Measurements from ENCODE around the gene ETNK2.
"Not testable (repeated sequence)": the region's sequence is repeated elsewhere in the genome, so short reads cannot be mapped to it uniquely, and the experiment has no call there.

Gene ETNK2

GRCh38 chr1:204092632-204093420 is 59.0 kb downstream of the ETNK2 start:
- no peak for DNase-seq (ENCODE audit: low spot score in 2 of 2)
- Mint-ChIP-seq H3K27me3 (no peaks in the 10 kb centered on the region), H3K4me1 (peaks cover 31% of the 10 kb centered on the region), H3K9me3 (no peaks in the 10 kb centered on the region), H3K4me3 (no peak overlapping the region), H3K36me3 (ENCODE audit: insufficient read depth) (no peaks in the 10 kb centered on the region), H3K27ac (ENCODE audit: low read depth) (no peak overlapping the region)
- ATAC-seq (replicated peaks; ENCODE audit: extremely low read depth, poor library complexity, severe bottlenecking): no peak

- Mint-ChIP-seq H3K27ac (ENCODE audit: low read depth) (peak overlapping the region; percentile 16), H3K9me3 (no peaks in the 10 kb centered on the region), H3K36me3 (ENCODE audit: insufficient read depth) (no peaks in the 10 kb centered on the region), H3K4me1 (peaks cover 36% of the 10 kb centered on the region), H3K4me3 (no peak overlapping the region), H3K27me3 (no peaks in the 10 kb centered on the region)
- ATAC-seq (replicated peaks; ENCODE audit: extremely low read depth, poor library complexity, severe bottlenecking): no peak
- no peak for DNase-seq (ENCODE audit: low spot score in 2 of 2)
Observed at GRCh38 chr1:204091787-204092312, 60.0 kb downstream of the ETNK2 start.

- peaks cover 36% of the 10 kb centered on the region for H3K4me1 Mint-ChIP-seq
- ATAC-seq (replicated peaks; ENCODE audit: extremely low read depth, poor library complexity, severe bottlenecking) (no peak), DNase-seq (ENCODE audit: low spot score in 2 of 2) (no peak)
- H3K36me3 Mint-ChIP-seq (ENCODE audit: insufficient read depth): no peaks in the 10 kb centered on the region
- no peaks in the 10 kb centered on the region for H3K27me3 Mint-ChIP-seq
- H3K9me3 Mint-ChIP-seq: no peaks in the 10 kb centered on the region
- H3K27ac Mint-ChIP-seq (ENCODE audit: low read depth): peak overlapping the region; percentile 16
- no peak overlapping the region for H3K4me3 Mint-ChIP-seq
Observed at GRCh38 chr1:204091066-204091465, 60.8 kb downstream of the ETNK2 start.

DNA sequence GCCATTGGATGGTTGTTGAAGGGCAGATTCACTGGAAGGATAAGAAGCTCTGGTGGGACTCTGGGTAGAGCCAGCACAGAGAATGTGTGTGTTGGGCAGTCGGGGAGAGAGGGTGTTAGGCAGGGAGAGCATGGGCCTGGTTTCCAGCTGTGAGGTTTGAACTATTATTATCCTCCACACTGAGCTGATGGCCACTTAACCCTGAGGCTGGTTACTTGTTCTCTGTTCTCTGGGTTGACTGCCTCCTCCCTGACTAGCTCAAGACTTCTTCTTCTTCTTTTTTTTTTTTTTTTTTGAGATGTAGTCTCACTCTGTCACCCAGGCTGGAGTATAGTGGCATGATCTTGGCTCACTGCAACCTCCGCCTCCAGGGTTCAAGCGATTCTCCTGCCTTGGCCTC is 61.7 kb downstream of the ETNK2 start:
- H3K9me3 Mint-ChIP-seq; ATAC-seq (replicated peaks; ENCODE audit: extremely low read depth, poor library complexity, severe bottlenecking); H3K27me3 Mint-ChIP-seq; H3K4me3 Mint-ChIP-seq; H3K36me3 Mint-ChIP-seq (ENCODE audit: insufficient read depth); DNase-seq (ENCODE audit: low spot score in 2 of 2): not testable (repeated sequence)
- Mint-ChIP-seq H3K27ac (ENCODE audit: low read depth) (peak overlapping the region; percentile 57), H3K4me1 (peaks cover 41% of the 10 kb centered on the region)

DNA sequence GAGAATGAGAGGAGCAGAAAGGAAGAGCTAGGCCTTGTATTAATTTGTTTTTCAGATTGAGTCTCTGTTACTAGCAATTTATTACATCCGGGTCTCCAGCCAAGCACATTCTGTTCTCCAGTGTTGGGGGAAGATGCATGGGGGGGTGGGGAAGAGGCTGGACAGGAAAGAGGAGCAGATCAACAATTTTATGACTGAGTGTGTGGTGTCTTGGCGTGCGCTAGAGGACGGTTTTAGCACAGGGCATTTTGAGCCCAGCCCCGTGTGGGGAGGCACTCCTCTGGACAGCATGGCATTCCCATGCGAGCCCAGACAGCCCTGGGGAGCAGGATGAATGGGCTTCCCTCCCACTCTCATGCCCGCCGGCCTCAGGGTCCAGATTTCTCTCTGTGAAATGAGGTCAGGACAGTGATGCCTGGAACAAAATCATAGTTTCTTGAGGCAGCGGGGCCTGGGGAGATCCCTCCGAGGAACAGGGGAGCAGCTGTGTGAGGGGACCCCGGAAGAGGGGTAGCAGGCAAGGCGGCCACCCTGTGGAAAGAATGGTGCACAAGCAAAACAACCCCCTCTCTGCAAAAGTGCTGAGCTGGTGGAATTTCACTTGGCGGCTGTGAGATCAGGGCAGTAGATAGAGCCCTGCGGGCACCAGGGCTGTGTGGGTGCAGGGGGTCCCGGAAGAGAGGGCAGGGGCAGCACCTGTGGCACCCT is 62.6 kb downstream of the ETNK2 start:
- ATAC-seq (replicated peaks; ENCODE audit: extremely low read depth, poor library complexity, severe bottlenecking) (no peak), DNase-seq (ENCODE audit: low spot score in 2 of 2) (no peak)
- no peaks in the 10 kb centered on the region for H3K27me3 Mint-ChIP-seq
- peak overlapping the region; percentile 57 for H3K27ac Mint-ChIP-seq (ENCODE audit: low read depth)
- H3K36me3 Mint-ChIP-seq (ENCODE audit: insufficient read depth): no peaks in the 10 kb centered on the region
- H3K4me3 Mint-ChIP-seq: no peak overlapping the region
- H3K4me1 Mint-ChIP-seq: peaks cover 47% of the 10 kb centered on the region
- no peaks in the 10 kb centered on the region for H3K9me3 Mint-ChIP-seq

DNA sequence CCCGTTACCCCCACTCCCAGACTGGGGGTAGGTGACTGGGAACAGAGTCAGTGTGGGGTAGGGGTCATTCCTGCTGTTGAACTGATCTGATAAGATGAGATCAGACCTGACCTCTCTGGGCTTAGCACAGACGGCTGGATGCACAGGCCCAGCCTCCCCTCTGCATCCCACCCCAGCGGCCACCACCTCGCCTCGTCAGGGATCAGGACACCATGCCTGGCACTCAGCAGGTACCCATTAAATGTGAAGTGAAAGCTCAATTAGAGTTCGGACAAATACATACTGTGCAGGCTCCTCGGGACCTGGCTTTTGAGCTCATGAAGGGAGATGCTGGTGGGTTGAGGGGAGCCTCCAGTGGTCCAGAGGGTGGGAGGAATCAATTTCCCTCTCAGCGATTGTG is 63.2 kb downstream of the ETNK2 start:
- H3K4me1 Mint-ChIP-seq: peaks cover 45% of the 10 kb centered on the region
- no peaks in the 10 kb centered on the region for H3K9me3 Mint-ChIP-seq
- no peak overlapping the region for H3K4me3 Mint-ChIP-seq
- no peaks in the 10 kb centered on the region for H3K36me3 Mint-ChIP-seq (ENCODE audit: insufficient read depth)
- ATAC-seq (replicated peaks; ENCODE audit: extremely low read depth, poor library complexity, severe bottlenecking) (no peak), DNase-seq (ENCODE audit: low spot score in 2 of 2) (no peak)
- no peaks in the 10 kb centered on the region for H3K27me3 Mint-ChIP-seq
- peak overlapping the region; percentile 49 for H3K27ac Mint-ChIP-seq (ENCODE audit: low read depth)

- H3K4me1 Mint-ChIP-seq: peaks cover 41% of the 10 kb centered on the region
- DNase-seq (ENCODE audit: low spot score in 2 of 2) (no peak), ATAC-seq (replicated peaks; ENCODE audit: extremely low read depth, poor library complexity, severe bottlenecking) (no peak)
- no peak overlapping the region for H3K4me3 Mint-ChIP-seq
- H3K9me3 Mint-ChIP-seq: no peaks in the 10 kb centered on the region
- H3K36me3 Mint-ChIP-seq (ENCODE audit: insufficient read depth): no peaks in the 10 kb centered on the region
- no peak overlapping the region for H3K27ac Mint-ChIP-seq (ENCODE audit: low read depth)
- H3K27me3 Mint-ChIP-seq: no peaks in the 10 kb centered on the region
Observed at GRCh38 chr1:204087893-204088528, 63.8 kb downstream of the ETNK2 start.

GRCh38 chr1:204087181-204087892 is 64.5 kb downstream of the ETNK2 start:
- DNase-seq (ENCODE audit: low spot score in 2 of 2): no peak
- peaks cover 4% of the 10 kb centered on the region for H3K27me3 Mint-ChIP-seq
- H3K36me3 Mint-ChIP-seq (ENCODE audit: insufficient read depth): no peaks in the 10 kb centered on the region
- no peak overlapping the region for H3K27ac Mint-ChIP-seq (ENCODE audit: low read depth)
- H3K4me1 Mint-ChIP-seq: peaks cover 34% of the 10 kb centered on the region
- no peaks in the 10 kb centered on the region for H3K9me3 Mint-ChIP-seq
- peak; percentile 36 for ATAC-seq (replicated peaks; ENCODE audit: extremely low read depth, poor library complexity, severe bottlenecking)
- no peak overlapping the region for H3K4me3 Mint-ChIP-seq

GRCh38 chr1:204085876-204086275 is 66.0 kb downstream of the ETNK2 start:
- Mint-ChIP-seq H3K27me3 (peaks cover 8% of the 10 kb centered on the region), H3K4me3 (no peak overlapping the region), H3K27ac (ENCODE audit: low read depth) (no peak overlapping the region), H3K9me3 (no peaks in the 10 kb centered on the region), H3K4me1 (peaks cover 23% of the 10 kb centered on the region), H3K36me3 (ENCODE audit: insufficient read depth) (no peaks in the 10 kb centered on the region)
- DNase-seq (ENCODE audit: low spot score in 2 of 2): no peak
- ATAC-seq (replicated peaks; ENCODE audit: extremely low read depth, poor library complexity, severe bottlenecking): no peak

- Mint-ChIP-seq H3K36me3 (ENCODE audit: insufficient read depth) (no peaks in the 10 kb centered on the region), H3K27me3 (peaks cover 8% of the 10 kb centered on the region), H3K4me3 (no peak overlapping the region), H3K4me1 (peaks cover 23% of the 10 kb centered on the region), H3K9me3 (no peaks in the 10 kb centered on the region), H3K27ac (ENCODE audit: low read depth) (peak overlapping the region; percentile 20)
- DNase-seq (ENCODE audit: low spot score in 2 of 2): no peak
- ATAC-seq (replicated peaks; ENCODE audit: extremely low read depth, poor library complexity, severe bottlenecking): no peak
Observed at GRCh38 chr1:204084247-204084772, 67.5 kb downstream of the ETNK2 start.

DNA sequence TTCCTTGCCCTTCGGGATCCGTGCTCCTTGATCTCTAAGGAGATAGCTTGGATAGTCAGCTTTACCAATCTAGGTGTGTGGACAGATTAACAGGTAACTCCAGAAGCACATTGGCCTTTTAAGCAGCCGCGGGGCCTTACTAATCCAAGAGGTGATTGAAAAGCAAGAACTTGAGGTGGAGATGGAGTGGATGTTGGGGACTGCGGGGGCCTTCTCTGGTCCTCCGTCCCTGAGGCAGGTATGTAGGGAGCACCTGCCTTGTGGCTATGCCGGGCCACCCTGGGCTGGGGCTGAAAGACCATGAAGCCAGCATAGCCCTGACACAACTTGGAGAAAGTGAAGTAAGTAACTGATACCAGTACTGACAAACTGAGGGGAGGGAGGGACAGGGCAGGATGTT is 68.4 kb downstream of the ETNK2 start:
- no peaks in the 10 kb centered on the region for H3K36me3 Mint-ChIP-seq (ENCODE audit: insufficient read depth)
- H3K9me3 Mint-ChIP-seq: no peaks in the 10 kb centered on the region
- H3K4me1 Mint-ChIP-seq: peaks cover 18% of the 10 kb centered on the region
- ATAC-seq (replicated peaks; ENCODE audit: extremely low read depth, poor library complexity, severe bottlenecking): no peak
- H3K4me3 Mint-ChIP-seq: no peak overlapping the region
- H3K27ac Mint-ChIP-seq (ENCODE audit: low read depth): peak overlapping the region; percentile 20
- peaks cover 8% of the 10 kb centered on the region for H3K27me3 Mint-ChIP-seq
- no peak for DNase-seq (ENCODE audit: low spot score in 2 of 2)
